HEK293 (cell line): ENCODE measurements around the gene OR10AD1.

ENCODE experiments used
- IKZF3 ChIP-seq: fragments of 450-650 bp; IDR thresholded peaks from 2 replicates; pipeline ENCODE4 v1.5.0; 2018; ENCODE audit warnings: missing biosample characterization, mild to moderate bottlenecking, missing genetic modification characterization, moderate library complexity
- SALL2 ChIP-seq: fragments of 450-650 bp; formaldehyde crosslinking; IDR thresholded peaks from 2 replicates; pipeline ENCODE4 v1.5.0; 2017; ENCODE audit warnings: missing biosample characterization, mild to moderate bottlenecking, missing genetic modification characterization, borderline replicate concordance
- YY2 ChIP-seq: fragments of 450-650 bp; formaldehyde crosslinking; IDR thresholded peaks from 2 replicates; pipeline ENCODE4 v1.5.1; 2016; ENCODE audit warnings: missing biosample characterization, missing genetic modification characterization
- ZBTB8A ChIP-seq: fragments of 450-650 bp; formaldehyde crosslinking; IDR thresholded peaks from 2 replicates; pipeline ENCODE4 v1.5.1; 2016; ENCODE audit warnings: missing biosample characterization, missing genetic modification characterization
- ZFHX2 ChIP-seq: fragments of 450-650 bp; formaldehyde crosslinking; conservative IDR thresholded peaks from 2 replicates; pipeline ENCODE4 v1.5.1; 2016; ENCODE audit warnings: missing biosample characterization, missing genetic modification characterization
- ZFP37 ChIP-seq: fragments of 450-650 bp; formaldehyde crosslinking; IDR thresholded peaks from 2 replicates; pipeline ENCODE4 v1.5.1; 2016; ENCODE audit warnings: missing biosample characterization, missing genetic modification characterization
- ZFP69B ChIP-seq: fragments of 450-650 bp; formaldehyde crosslinking; IDR thresholded peaks from 2 replicates; pipeline ENCODE4 v1.5.1; 2016; ENCODE audit warnings: missing biosample characterization, missing genetic modification characterization
- ZNF175 ChIP-seq: fragments of 450-650 bp; formaldehyde crosslinking; IDR thresholded peaks from 2 replicates; pipeline ENCODE4 v1.5.1; 2016; ENCODE audit warnings: missing biosample characterization, missing genetic modification characterization
- ZNF2 ChIP-seq: fragments of 450-650 bp; formaldehyde crosslinking; IDR thresholded peaks from 2 replicates; pipeline ENCODE4 v1.5.1; 2016; ENCODE audit warnings: missing biosample characterization, missing genetic modification characterization
- ZNF350 ChIP-seq: fragments of 450-650 bp; formaldehyde crosslinking; IDR thresholded peaks from 2 replicates; pipeline ENCODE4 v1.5.0; 2017; ENCODE audit warnings: missing biosample characterization, mild to moderate bottlenecking, missing genetic modification characterization
- ZNF473 ChIP-seq: fragments of 450-650 bp; formaldehyde crosslinking; IDR thresholded peaks from 2 replicates; pipeline ENCODE4 v1.5.1; 2017; ENCODE audit warnings: missing biosample characterization, missing genetic modification characterization
- ZNF521 ChIP-seq: fragments of 450-650 bp; formaldehyde crosslinking; IDR thresholded peaks from 2 replicates; pipeline ENCODE4 v1.5.1; 2017; ENCODE audit warnings: missing biosample characterization, mild to moderate bottlenecking, missing genetic modification characterization
- ZNF529 ChIP-seq: fragments of 450-650 bp; formaldehyde crosslinking; IDR thresholded peaks from 2 replicates; pipeline ENCODE4 v1.5.1; 2017; ENCODE audit warnings: missing genetic modification characterization, missing biosample characterization; ENCODE audit not compliant: insufficient replicate concordance
- ZNF549 ChIP-seq: fragments of 450-650 bp; IDR thresholded peaks from 2 replicates; pipeline ENCODE4 v1.5.1; 2018; ENCODE audit warnings: missing biosample characterization, missing genetic modification characterization, mild to moderate bottlenecking, inconsistent platforms, moderate library complexity
- ZNF610 ChIP-seq: fragments of 450-650 bp; formaldehyde crosslinking; IDR thresholded peaks from 2 replicates; pipeline ENCODE4 v1.5.1; 2016; ENCODE audit warnings: missing biosample characterization, missing genetic modification characterization, borderline replicate concordance
- TF ChIP-seq, protein P1 (sequence below): fragments of 450-650 bp; formaldehyde crosslinking; conservative IDR thresholded peaks from 2 replicates; pipeline ENCODE4 v1.5.1; 2016; ENCODE audit warnings: low read depth, missing biosample characterization, missing genetic modification characterization
- TF ChIP-seq, protein P2 (sequence below): fragments of 450-650 bp; formaldehyde crosslinking; IDR thresholded peaks from 2 replicates; pipeline ENCODE4 v1.5.1; 2017; ENCODE audit warnings: missing biosample characterization, mild to moderate bottlenecking, missing genetic modification characterization, moderate library complexity
- TF ChIP-seq, protein P3 (sequence below): fragments of 450-650 bp; formaldehyde crosslinking; IDR thresholded peaks from 2 replicates; pipeline ENCODE4 v1.5.1; 2016; ENCODE audit warnings: missing biosample characterization, missing genetic modification characterization
- TF ChIP-seq, protein P4 (sequence below): fragments of 450-650 bp; IDR thresholded peaks from 2 replicates; pipeline ENCODE4 v1.5.1; 2018; ENCODE audit warnings: missing biosample characterization, mild to moderate bottlenecking, missing genetic modification characterization
- TF ChIP-seq, protein P5 (sequence below): fragments of 450-650 bp; formaldehyde crosslinking; IDR thresholded peaks from 2 replicates; pipeline ENCODE4 v1.5.1; 2016; ENCODE audit warnings: missing biosample characterization, missing genetic modification characterization
- TF ChIP-seq, protein P6 (sequence below): fragments of 450-650 bp; formaldehyde crosslinking; IDR thresholded peaks from 2 replicates; pipeline ENCODE4 v1.5.1; 2016; ENCODE audit warnings: missing biosample characterization, missing genetic modification characterization
- TF ChIP-seq, protein P7 (sequence below): fragments of 450-650 bp; formaldehyde crosslinking; IDR thresholded peaks from 2 replicates; pipeline ENCODE4 v1.5.1; 2016; ENCODE audit warnings: missing biosample characterization, missing genetic modification characterization

OR10AD1 gene

DNA sequence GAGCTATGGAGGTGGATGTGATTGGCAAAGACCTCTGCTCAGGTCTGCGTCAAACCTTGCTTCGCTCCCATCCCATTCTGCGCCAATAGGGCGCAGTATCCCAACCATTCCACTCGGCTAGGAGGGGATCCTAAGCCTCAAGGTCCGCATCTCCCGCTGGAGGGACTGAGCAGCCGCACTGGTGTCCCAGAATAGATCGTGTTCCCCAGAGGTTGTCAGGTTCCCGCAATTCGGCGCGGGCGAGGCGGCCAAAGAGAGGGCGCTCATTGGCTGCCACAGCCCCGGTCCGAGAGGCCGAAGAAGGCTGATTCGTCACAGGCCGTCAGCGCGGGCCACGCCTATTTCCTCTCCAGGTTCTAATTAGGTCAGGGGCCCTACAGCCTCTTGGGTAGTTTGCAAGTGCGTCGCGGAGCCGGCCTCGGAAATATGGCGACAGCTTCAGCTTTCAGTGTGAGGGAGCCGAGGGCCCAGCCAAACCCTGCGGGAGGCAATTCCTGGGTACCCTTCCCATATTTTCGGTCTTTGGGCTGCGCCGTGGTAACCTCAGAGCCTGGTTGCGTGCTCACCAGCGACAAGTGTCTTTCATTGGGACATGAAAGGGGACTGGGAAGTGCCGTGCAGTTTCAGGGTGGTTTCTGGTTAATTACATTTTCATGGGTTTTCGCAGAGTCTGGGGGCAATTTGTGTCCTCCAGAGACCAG, 5.0 kb downstream of the OR10AD1 start (continued):
- TF ChIP-seq, protein P1, sequence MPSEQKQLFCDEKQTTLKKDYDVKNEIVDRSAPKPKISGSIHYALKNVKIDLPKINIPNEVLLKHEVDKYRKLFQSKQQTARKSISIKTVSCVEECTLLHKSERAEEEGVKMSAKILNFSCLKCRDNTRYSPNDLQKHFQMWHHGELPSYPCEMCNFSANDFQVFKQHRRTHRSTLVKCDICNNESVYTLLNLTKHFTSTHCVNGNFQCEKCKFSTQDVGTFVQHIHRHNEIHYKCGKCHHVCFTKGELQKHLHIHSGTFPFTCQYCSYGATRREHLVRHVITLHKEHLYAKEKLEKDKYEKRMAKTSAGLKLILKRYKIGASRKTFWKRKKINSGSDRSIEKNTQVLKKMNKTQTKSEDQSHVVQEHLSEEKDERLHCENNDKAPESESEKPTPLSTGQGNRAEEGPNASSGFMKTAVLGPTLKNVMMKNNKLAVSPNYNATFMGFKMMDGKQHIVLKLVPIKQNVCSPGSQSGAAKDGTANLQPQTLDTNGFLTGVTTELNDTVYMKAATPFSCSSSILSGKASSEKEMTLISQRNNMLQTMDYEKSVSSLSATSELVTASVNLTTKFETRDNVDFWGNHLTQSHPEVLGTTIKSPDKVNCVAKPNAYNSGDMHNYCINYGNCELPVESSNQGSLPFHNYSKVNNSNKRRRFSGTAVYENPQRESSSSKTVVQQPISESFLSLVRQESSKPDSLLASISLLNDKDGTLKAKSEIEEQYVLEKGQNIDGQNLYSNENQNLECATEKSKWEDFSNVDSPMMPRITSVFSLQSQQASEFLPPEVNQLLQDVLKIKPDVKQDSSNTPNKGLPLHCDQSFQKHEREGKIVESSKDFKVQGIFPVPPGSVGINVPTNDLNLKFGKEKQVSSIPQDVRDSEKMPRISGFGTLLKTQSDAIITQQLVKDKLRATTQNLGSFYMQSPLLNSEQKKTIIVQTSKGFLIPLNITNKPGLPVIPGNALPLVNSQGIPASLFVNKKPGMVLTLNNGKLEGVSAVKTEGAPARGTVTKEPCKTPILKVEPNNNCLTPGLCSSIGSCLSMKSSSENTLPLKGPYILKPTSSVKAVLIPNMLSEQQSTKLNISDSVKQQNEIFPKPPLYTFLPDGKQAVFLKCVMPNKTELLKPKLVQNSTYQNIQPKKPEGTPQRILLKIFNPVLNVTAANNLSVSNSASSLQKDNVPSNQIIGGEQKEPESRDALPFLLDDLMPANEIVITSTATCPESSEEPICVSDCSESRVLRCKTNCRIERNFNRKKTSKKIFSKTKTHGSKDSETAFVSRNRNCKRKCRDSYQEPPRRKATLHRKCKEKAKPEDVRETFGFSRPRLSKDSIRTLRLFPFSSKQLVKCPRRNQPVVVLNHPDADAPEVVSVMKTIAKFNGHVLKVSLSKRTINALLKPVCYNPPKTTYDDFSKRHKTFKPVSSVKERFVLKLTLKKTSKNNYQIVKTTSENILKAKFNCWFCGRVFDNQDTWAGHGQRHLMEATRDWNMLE (tag by site-specific recombination), result 0 out of 2 replicates have a peak, but pooled peaks have one; percentile 26
- TF ChIP-seq ZNF175, result no peak
- TF ChIP-seq ZNF529 (tag by site-specific recombination), result no peak
- TF ChIP-seq, protein P2, sequence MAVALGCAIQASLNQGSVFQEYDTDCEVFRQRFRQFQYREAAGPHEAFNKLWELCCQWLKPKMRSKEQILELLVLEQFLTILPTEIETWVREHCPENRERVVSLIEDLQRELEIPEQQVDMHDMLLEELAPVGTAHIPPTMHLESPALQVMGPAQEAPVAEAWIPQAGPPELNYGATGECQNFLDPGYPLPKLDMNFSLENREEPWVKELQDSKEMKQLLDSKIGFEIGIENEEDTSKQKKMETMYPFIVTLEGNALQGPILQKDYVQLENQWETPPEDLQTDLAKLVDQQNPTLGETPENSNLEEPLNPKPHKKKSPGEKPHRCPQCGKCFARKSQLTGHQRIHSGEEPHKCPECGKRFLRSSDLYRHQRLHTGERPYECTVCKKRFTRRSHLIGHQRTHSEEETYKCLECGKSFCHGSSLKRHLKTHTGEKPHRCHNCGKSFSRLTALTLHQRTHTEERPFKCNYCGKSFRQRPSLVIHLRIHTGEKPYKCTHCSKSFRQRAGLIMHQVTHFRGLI, result no peak
- TF ChIP-seq ZNF473 (tag by site-specific recombination), result no peak
- TF ChIP-seq, protein P3, sequence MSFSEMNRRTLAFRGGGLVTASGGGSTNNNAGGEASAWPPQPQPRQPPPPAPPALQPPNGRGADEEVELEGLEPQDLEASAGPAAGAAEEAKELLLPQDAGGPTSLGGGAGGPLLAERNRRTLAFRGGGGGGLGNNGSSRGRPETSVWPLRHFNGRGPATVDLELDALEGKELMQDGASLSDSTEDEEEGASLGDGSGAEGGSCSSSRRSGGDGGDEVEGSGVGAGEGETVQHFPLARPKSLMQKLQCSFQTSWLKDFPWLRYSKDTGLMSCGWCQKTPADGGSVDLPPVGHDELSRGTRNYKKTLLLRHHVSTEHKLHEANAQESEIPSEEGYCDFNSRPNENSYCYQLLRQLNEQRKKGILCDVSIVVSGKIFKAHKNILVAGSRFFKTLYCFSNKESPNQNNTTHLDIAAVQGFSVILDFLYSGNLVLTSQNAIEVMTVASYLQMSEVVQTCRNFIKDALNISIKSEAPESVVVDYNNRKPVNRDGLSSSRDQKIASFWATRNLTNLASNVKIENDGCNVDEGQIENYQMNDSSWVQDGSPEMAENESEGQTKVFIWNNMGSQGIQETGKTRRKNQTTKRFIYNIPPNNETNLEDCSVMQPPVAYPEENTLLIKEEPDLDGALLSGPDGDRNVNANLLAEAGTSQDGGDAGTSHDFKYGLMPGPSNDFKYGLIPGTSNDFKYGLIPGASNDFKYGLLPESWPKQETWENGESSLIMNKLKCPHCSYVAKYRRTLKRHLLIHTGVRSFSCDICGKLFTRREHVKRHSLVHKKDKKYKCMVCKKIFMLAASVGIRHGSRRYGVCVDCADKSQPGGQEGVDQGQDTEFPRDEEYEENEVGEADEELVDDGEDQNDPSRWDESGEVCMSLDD (tag by site-specific recombination), result 0 out of 2 replicates have a peak, but pooled peaks have one; percentile 49
- no peak for TF ChIP-seq SALL2 (tag by site-specific recombination)
- TF ChIP-seq ZBTB8A (tag by site-specific recombination), result peak; percentile 77
- no peak; the same call in 1 of the 2 replicates for TF ChIP-seq YY2 (tag by site-specific recombination)
- TF ChIP-seq, protein P4, sequence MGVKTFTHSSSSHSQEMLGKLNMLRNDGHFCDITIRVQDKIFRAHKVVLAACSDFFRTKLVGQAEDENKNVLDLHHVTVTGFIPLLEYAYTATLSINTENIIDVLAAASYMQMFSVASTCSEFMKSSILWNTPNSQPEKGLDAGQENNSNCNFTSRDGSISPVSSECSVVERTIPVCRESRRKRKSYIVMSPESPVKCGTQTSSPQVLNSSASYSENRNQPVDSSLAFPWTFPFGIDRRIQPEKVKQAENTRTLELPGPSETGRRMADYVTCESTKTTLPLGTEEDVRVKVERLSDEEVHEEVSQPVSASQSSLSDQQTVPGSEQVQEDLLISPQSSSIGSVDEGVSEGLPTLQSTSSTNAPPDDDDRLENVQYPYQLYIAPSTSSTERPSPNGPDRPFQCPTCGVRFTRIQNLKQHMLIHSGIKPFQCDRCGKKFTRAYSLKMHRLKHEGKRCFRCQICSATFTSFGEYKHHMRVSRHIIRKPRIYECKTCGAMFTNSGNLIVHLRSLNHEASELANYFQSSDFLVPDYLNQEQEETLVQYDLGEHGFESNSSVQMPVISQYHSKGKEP (tag by site-specific recombination), result no peak
- TF ChIP-seq, protein P5, sequence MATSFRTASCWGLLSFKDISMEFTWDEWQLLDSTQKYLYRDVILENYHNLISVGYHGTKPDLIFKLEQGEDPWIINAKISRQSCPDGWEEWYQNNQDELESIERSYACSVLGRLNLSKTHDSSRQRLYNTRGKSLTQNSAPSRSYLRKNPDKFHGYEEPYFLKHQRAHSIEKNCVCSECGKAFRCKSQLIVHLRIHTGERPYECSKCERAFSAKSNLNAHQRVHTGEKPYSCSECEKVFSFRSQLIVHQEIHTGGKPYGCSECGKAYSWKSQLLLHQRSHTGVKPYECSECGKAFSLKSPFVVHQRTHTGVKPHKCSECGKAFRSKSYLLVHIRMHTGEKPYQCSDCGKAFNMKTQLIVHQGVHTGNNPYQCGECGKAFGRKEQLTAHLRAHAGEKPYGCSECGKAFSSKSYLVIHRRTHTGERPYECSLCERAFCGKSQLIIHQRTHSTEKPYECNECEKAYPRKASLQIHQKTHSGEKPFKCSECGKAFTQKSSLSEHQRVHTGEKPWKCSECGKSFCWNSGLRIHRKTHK, result no peak
- TF ChIP-seq, protein P6, sequence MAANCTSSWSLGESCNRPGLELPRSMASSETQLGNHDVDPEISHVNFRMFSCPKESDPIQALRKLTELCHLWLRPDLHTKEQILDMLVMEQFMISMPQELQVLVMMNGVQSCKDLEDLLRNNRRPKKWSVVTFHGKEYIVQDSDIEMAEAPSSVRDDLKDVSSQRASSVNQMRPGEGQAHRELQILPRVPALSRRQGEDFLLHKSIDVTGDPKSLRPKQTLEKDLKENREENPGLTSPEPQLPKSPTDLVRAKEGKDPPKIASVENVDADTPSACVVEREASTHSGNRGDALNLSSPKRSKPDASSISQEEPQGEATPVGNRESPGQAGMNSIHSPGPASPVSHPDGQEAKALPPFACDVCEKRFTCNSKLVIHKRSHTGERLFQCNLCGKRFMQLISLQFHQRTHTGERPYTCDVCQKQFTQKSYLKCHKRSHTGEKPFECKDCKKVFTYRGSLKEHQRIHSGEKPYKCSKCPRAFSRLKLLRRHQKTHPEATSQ (tag by site-specific recombination), result no peak
- TF ChIP-seq ZNF549 (tag by site-specific recombination), result no peak
- no peak for TF ChIP-seq ZFHX2 (tag by site-specific recombination)
- no peak for TF ChIP-seq ZNF350
- TF ChIP-seq, protein P7, sequence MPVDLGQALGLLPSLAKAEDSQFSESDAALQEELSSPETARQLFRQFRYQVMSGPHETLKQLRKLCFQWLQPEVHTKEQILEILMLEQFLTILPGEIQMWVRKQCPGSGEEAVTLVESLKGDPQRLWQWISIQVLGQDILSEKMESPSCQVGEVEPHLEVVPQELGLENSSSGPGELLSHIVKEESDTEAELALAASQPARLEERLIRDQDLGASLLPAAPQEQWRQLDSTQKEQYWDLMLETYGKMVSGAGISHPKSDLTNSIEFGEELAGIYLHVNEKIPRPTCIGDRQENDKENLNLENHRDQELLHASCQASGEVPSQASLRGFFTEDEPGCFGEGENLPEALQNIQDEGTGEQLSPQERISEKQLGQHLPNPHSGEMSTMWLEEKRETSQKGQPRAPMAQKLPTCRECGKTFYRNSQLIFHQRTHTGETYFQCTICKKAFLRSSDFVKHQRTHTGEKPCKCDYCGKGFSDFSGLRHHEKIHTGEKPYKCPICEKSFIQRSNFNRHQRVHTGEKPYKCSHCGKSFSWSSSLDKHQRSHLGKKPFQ, result no peak
- peak; percentile 97 for TF ChIP-seq IKZF3 (tag by site-specific recombination)
- no peak for TF ChIP-seq ZFP37 (tag by site-specific recombination)
- TF ChIP-seq ZNF521 (tag by site-specific recombination), result no peak
- TF ChIP-seq ZNF610, result peak; percentile 13; the same call in 1 of the 2 replicates
- peak; percentile 68 for TF ChIP-seq ZNF2 (tag by site-specific recombination)
- peak; percentile 18; the same call in 1 of the 2 replicates for TF ChIP-seq ZFP69B
